HepG2 (cell line): ENCODE measurements around the gene OSBPL2. TPM values are rescaled to one million over a fixed set of nuclear protein-coding genes. Genes with fewer than 3 reads are reported as not detected.

Experiments used
- CTCF ChIP-seq: sonication (generic); formaldehyde crosslinking; IDR thresholded peaks from 2 replicates; pipeline ENCODE4 v1.5.0; 2020; ENCODE audit warnings: mild to moderate bottlenecking, missing genetic modification reagents, moderate library complexity
- FOXA3 ChIP-seq: IDR thresholded peaks from 2 replicates; pipeline ENCODE4 v1.6.1; 2016; ENCODE audit warnings: missing genetic modification reagents, missing compliant biosample characterization
- GATA4 ChIP-seq: sonication (generic); IDR thresholded peaks from 2 replicates; pipeline ENCODE4 v1.6.1; 2016; ENCODE audit warnings: antibody characterized with exemption, low read depth, borderline replicate concordance
- HMGXB4 ChIP-seq, 2 experiments: sonication (generic) in 1 of 2; formaldehyde crosslinking in 1 of 2; IDR thresholded peaks; 2 replicates each; pipeline versions ENCODE4 v1.4.0 to v1.6.1; 2018 to 2020; ENCODE audit warnings: missing genetic modification reagents in 2 of 2, borderline replicate concordance in 1 of 2, low read depth in 1 of 2, mild to moderate bottlenecking in 1 of 2, missing biosample characterization in 1 of 2
- HOXA7 ChIP-seq: sonication (generic); formaldehyde crosslinking; IDR thresholded peaks from 2 replicates; pipeline ENCODE4 v1.8.1; 2022; ENCODE audit warnings: mild to moderate bottlenecking, missing genetic modification reagents, moderate library complexity
- JUND ChIP-seq: sonication (generic); formaldehyde crosslinking; IDR thresholded peaks from 2 replicates; pipeline ENCODE4 v1.8.0; 2022; ENCODE audit warnings: mild to moderate bottlenecking, missing genetic modification reagents
- KAT7 ChIP-seq: IDR thresholded peaks from 2 replicates; pipeline ENCODE4 v1.6.1; 2018; ENCODE audit warnings: borderline replicate concordance, missing compliant biosample characterization
- KDM4B ChIP-seq: sonication (generic); formaldehyde crosslinking; IDR thresholded peaks from 2 replicates; pipeline ENCODE4 v1.4.0; 2020; ENCODE audit warnings: missing genetic modification reagents
- NFYB ChIP-seq: sonication (generic); formaldehyde crosslinking; IDR thresholded peaks from 2 replicates; pipeline ENCODE4 v1.4.0; 2020; ENCODE audit warnings: missing genetic modification reagents
- NRL ChIP-seq: sonication (generic); formaldehyde crosslinking; IDR thresholded peaks from 2 replicates; pipeline ENCODE4 v1.5.0; 2020; ENCODE audit warnings: missing genetic modification reagents, mild to moderate bottlenecking, moderate library complexity, borderline replicate concordance
- RBM22 ChIP-seq: fragments of 200-400 bp; formaldehyde crosslinking; optimal IDR thresholded peaks from 2 replicates; pipeline ENCODE3; 2017; ENCODE audit warnings: mild to moderate bottlenecking, low read length, moderate library complexity
- ZNF512B ChIP-seq: sonication (generic); formaldehyde crosslinking; IDR thresholded peaks from 2 replicates; pipeline ENCODE4 v1.5.1; 2020; ENCODE audit warnings: missing genetic modification reagents, mild to moderate bottlenecking, borderline replicate concordance
- ZNF646 ChIP-seq: sonication (generic); formaldehyde crosslinking; IDR thresholded peaks from 2 replicates; pipeline ENCODE4 v1.9.0; 2021; ENCODE audit warnings: mild to moderate bottlenecking, missing genetic modification reagents
- ZNF792 ChIP-seq: IDR thresholded peaks from 2 replicates; pipeline ENCODE4 v1.6.1; 2016
- polyA plus RNA-seq, 8 experiments: library from polyadenylated mRNA; depleted of rRNA in 3 of 8; stranded (reverse) in 7 of 8; unstranded in 1 of 8; fragments of >200 nt; fragmentation: Illumina TruSeq in 4 of 8; extraction: Trizol in 4 of 8; gene quantifications; 2 replicates each; pipeline versions ENCODE4 v1.2.1 to v1.2.3, GENCODE V29; 2011 to 2016; ENCODE audit warnings: low read depth in 4 of 8, missing spikeins in 1 of 8, mixed read lengths in 1 of 8; ENCODE audit not compliant: insufficient read depth in 1 of 8
- total RNA-seq, 5 experiments: library from RNA; depleted of rRNA; stranded (reverse); fragments of >200 nt; fragmentation: Illumina TruSeq; extraction: Trizol; gene quantifications; 2 replicates each; pipeline ENCODE4 v1.2.3, GENCODE V29; 2016; ENCODE audit warnings: low read depth in 1 of 5

Gene OSBPL2
- total and polyA plus RNA-seq, 2 of the 13 experiments (the other 11 are each of a cell fraction or from before 2014, with no cell fraction given) = 18.5 to 37.4 TPM

- no peak for TF ChIP-seq NFYB (CRISPR knock-in tag)
- TF ChIP-seq HOXA7 (CRISPR knock-in tag) = no peak
- peak; percentile 14 for TF ChIP-seq NRL (CRISPR knock-in tag)
- TF ChIP-seq KAT7 (CRISPR knock-in tag) = peak; percentile 72; the same call in 1 of the 2 replicates
- peak; percentile 24; the same call in 1 of the 2 replicates for TF ChIP-seq FOXA3 (CRISPR knock-in tag)
- TF ChIP-seq KDM4B = peak; percentile 13; the same call in 1 of the 2 replicates
- peak; percentile 20; the same call in 1 of the 2 replicates for TF ChIP-seq CTCF
- TF ChIP-seq GATA4 = no peak
- TF ChIP-seq RBM22 = peak; percentile 73
- TF ChIP-seq HMGXB4 (CRISPR knock-in tag; IDR thresholded peaks at IDR 0.05; ENCODE audit: borderline replicate concordance in 1 of 2, low read depth in 1 of 2) = peak; percentile 28 to 58; a peak in 3 of 4 replicates
- TF ChIP-seq ZNF646 (CRISPR knock-in tag) = 0 out of 2 replicates have a peak, but pooled peaks have one; percentile 43
- 0 out of 2 replicates have a peak, but pooled peaks have one; percentile 84 for TF ChIP-seq ZNF512B (CRISPR knock-in tag)
- 0 out of 2 replicates have a peak, but pooled peaks have one; percentile 13 for TF ChIP-seq JUND (CRISPR knock-in tag)
- TF ChIP-seq ZNF792 (CRISPR knock-in tag) = peak; percentile 57
Measured at GRCh38 chr20:62303340-62304226, 65.3 kb downstream of the OSBPL2 start (continued).
